ENCODE data around the gene RER1.

DNA sequence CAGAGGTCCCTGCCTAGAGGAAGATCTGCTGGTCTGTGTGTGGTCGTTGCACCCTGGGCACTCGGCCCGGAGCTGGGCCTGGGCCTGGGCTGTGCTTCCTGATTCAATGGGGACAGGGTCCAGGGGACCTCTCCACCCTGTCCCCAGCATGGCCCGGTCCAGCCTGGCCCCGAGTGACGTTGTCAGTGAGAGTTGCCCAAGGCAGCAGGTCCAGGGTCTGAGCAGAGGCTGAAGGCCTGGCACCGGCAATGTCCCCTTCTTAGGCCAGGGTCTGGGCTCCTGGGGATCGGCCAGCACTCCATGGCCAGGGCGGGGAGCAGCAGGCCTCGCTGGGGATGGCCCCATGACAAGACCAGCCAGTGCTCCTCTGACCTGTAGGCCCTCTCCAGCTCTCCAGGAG is 36.3 kb downstream of the RER1 start:
- TF ChIP-seq CTCF (IDR thresholded peaks at IDR 0.05; ENCODE audit: insufficient read depth, low read depth, low read length) (no peak), EZH2 (IDR thresholded peaks at IDR 0.05; ENCODE audit: insufficient read depth, low read length) (no peak)
